LNCAP (cell line): Measurements from ENCODE around the gene SORBS2.

Experiments used
- TF ChIP-seq, protein P1 (sequence below): fragments of 450-650 bp; IDR thresholded peaks from 2 replicates; pipeline ENCODE4 v1.5.1; 2017; ENCODE audit warnings: mild to moderate bottlenecking

SORBS2 gene

DNA sequence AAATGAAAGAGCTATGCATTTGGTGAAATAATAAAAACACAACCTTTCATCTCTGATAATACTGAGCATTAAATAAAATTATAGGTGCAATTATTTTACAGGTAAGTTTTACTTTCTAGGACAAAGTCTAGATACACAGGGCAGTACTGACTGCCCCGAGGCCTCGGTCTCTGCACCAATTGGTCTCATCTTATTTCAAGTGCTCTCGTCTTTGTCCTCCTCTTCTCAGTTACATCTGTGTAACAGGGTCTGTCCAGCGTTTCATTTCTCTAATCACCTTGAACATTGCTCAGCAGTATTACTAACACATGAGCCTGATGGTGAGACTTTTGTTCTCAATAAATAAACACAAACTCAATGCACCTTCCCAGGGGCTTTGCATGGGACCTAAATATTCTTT is 44.5 kb downstream of the SORBS2 start:
- TF ChIP-seq, protein P1, sequence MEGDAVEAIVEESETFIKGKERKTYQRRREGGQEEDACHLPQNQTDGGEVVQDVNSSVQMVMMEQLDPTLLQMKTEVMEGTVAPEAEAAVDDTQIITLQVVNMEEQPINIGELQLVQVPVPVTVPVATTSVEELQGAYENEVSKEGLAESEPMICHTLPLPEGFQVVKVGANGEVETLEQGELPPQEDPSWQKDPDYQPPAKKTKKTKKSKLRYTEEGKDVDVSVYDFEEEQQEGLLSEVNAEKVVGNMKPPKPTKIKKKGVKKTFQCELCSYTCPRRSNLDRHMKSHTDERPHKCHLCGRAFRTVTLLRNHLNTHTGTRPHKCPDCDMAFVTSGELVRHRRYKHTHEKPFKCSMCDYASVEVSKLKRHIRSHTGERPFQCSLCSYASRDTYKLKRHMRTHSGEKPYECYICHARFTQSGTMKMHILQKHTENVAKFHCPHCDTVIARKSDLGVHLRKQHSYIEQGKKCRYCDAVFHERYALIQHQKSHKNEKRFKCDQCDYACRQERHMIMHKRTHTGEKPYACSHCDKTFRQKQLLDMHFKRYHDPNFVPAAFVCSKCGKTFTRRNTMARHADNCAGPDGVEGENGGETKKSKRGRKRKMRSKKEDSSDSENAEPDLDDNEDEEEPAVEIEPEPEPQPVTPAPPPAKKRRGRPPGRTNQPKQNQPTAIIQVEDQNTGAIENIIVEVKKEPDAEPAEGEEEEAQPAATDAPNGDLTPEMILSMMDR, result no peak

DNA sequence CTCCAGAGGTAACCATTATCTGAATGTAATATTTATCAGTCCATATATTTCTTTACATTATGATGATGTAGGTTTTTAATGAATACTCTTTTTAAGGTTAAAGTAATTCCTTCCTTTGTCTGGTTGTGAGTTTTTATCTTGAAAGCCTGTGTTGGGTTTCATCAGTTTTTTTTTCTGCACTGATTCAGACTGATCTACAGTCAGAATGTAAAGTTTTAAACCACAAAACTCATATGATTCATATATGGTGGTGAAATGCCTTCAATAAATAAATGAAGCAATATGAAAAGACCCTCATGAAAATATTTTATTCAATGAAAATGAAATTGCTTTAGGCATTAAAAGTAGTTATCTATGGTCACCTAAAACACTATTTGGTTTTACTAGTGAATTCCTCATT is 47.1 kb downstream of the SORBS2 start:
- TF ChIP-seq, protein P1, result no peak

DNA sequence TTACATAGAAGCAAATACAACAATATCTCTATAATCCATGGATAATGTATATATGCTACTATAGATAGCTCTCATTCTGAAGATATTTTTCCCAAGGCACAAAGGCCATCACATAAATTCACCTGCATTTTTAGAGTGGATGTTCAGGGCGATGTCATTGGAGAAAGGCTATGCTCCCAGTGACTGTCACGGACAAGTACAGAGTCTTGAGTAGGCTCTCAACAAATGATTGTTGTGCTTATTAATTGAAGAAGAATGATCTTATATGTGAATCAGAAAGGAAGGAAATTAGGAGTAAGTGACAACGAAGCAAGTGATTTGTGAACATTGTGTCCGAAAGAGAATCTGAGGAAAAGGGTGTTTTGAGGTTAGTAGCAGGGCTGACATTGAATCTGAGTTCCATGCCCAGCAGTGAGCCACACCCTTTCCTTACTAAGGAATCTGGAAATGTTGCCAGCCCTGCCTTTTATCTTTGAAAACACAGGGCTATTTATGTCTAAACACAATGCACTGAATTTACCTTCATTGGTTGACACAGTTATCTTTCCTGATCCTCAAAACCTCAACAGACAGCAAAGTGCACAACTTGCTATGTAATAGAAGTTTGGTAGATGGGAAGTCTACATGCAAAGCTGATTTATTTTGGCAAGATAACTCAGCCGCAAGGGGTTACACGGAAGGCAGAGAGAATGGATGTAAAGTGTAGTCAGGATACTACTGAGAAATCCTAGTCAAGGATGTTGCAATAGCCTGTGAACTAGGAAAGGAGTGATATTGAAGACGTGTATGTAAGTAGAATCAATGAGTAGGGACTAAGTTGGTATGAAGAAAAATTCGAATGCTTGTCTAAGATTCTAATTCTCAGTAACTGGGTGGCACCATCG is 50.4 kb downstream of the SORBS2 start:
- TF ChIP-seq, protein P1, result no peak

DNA sequence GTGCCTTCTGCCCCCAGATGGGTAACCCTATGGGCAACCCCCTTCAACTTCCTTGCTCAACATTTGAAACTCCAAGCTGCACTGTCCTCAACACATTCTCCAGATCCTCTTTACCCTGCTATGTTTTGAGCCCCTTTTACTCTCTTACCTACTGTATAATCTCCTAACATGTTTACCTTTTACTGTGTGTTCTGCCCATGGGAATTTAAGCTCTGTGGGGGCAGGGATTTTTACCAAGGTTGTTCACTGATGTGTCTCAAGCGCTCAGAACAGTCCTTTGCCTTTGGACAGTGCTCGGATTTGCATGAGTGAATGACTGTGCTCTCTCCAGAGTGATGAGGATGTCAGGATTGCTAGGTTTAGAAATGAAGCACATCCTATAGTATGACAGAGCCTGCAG is 53.2 kb downstream of the SORBS2 start:
- TF ChIP-seq, protein P1, result no peak

DNA sequence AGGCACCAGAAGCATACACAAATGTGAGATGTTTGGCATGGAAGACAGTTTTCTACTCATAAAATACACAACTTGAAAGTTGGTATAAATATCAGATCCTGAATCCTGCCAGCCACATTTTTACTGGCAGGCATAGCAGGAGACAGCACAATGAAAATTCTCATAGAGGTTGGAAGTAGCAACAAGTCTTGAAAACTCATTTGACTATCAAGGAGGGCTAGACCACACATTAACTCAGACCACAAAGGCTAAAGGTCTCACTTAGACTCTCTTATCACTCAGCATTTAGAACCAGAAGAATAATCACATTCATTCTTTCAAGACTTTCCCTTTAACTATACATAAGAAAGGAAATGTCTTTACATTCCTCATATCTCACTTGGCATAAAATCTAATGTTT is 56.5 kb downstream of the SORBS2 start:
- TF ChIP-seq, protein P1, result no peak

DNA sequence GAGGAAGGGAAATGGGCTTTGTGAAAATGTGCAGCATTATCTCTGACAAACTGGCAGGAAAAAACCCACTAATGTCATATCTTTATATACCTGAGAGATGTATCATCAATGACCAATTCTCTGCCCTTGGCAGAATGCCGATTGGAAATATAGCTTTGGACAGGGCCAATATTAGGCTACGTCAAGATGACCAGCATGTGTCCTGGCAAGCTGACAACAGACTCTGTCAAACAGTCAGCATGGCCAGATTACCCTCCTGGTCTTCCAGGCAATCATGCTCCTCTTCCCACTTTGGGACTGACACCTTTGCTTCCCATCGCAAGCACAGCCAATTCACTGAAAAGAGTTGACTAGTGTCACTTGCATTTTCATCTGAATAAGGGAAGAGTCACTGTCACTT is 57.0 kb downstream of the SORBS2 start:
- TF ChIP-seq, protein P1, result no peak

DNA sequence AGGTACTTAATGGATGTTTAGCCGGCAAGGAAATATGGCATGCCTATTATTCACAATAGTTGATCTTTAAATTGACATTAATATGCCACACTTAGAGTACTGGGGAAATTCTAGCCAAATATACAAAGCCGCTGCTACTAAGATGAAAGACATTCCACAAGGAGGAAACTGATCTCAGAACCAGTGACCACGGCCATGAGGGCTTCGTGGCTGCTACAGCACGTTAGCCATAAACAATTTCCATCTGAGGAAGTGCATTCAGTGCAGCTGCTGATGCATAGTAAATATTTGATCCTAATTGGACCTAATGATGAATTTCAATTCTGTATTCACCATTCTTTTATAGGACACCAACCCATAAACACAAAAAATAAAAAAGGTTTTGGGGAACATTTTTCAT is 59.1 kb downstream of the SORBS2 start:
- TF ChIP-seq, protein P1, result no peak
